ENCODE results near the gene FERMT2. TPM values are rescaled to one million over a fixed set of nuclear protein-coding genes. Genes with fewer than 3 reads are reported as not detected.

FERMT2 gene
- total and polyA plus RNA-seq, 9 of the 15 experiments (the other 6 are each of a cell fraction or from before 2014, with no cell fraction given): 0.10 to 1.3 (median 0.40) TPM

DNA sequence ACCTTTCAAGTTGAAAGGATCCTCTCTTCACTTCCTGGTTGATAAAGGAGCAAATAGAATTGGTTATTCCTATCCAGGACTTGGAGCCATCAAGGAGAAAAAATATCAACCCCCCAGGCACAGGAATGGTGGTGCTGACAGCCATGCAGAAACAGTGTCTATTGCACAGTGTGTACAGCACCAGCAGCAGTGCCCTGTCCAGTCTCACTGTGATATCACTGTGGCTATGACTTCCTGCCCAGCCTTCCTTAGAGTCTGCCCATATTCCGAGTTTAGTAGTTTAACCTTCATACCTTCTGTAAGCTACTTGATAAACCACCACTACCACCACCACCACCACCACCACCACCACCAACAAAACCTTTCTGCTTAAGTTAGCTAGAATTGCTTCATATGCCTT lies 45.1 kb upstream of the FERMT2 start:
- 0 out of 5 replicates have a peak, but pooled peaks cover 0 to 6% of the 10 kb centered on the region in 2 experiments for H3K27me3 ChIP-seq (ENCODE audit: control insufficient read depth in 2 of 2, insufficient read depth in 2 of 2, low read length in 2 of 2)
- 0% methylated on average over 1 of the region's 1 CpG for WGBS (ENCODE audit: insufficient coverage, low coverage, missing lambda C conversion rate)
- intact Hi-C loops (cut with micrococcal nuclease): no loop called here
- no peak overlapping the region for H3K27ac ChIP-seq (ENCODE audit: extremely low read depth, low read depth, low read length)
- no TSS peak for BruUV-seq (replicated peaks)
- no peak for ATAC-seq
- no peak for DNase-seq (ENCODE audit: extremely low read depth in 1 of 4, low spot score in 3 of 4)
- in situ Hi-C loops (cut with MboI): no loop called here
- no peaks in the 10 kb centered on the region for H3K9me1 ChIP-seq (ENCODE audit: control insufficient read depth, insufficient read depth, low read length)
- CTCF ChIA-PET (ENCODE audit: low intra/inter-chr PET ratio): no interaction called here
- H3K9ac ChIP-seq (ENCODE audit: insufficient read depth in 1 of 2, low read depth in 2 of 2, low read length in 2 of 2): no peak overlapping the region
- H3K4me2 ChIP-seq (ENCODE audit: insufficient read depth, low read length): no peak overlapping the region
- no peak for TF ChIP-seq CBFA2T2 (conservative IDR thresholded peaks at IDR 0.05)
- TF ChIP-seq, protein P1, sequence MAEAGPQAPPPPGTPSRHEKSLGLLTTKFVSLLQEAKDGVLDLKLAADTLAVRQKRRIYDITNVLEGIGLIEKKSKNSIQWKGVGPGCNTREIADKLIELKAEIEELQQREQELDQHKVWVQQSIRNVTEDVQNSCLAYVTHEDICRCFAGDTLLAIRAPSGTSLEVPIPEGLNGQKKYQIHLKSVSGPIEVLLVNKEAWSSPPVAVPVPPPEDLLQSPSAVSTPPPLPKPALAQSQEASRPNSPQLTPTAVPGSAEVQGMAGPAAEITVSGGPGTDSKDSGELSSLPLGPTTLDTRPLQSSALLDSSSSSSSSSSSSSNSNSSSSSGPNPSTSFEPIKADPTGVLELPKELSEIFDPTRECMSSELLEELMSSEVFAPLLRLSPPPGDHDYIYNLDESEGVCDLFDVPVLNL (CRISPR knock-in tag; IDR thresholded peaks at IDR 0.05; ENCODE audit: low read depth): no peak
- TF ChIP-seq EWSR1 (IDR thresholded peaks at IDR 0.05; ENCODE audit: borderline replicate concordance, low read depth, partially characterized antibody): no peak
- TF ChIP-seq SMAD1 (IDR thresholded peaks at IDR 0.05; ENCODE audit: low read depth, low read length, partially characterized antibody): no peak
- TF ChIP-seq ZNF444 (CRISPR knock-in tag; IDR thresholded peaks at IDR 0.05): no peak
- TF ChIP-seq HDAC2 (IDR thresholded peaks at IDR 0.05): no peak
- no peak for TF ChIP-seq HOXB6 (CRISPR knock-in tag; IDR thresholded peaks at IDR 0.05; ENCODE audit: borderline replicate concordance)
- no peak for TF ChIP-seq TEAD1 (CRISPR knock-in tag; IDR thresholded peaks at IDR 0.05)
- TF ChIP-seq TARDBP (IDR thresholded peaks at IDR 0.05): no peak
- no peak for TF ChIP-seq GABPB1 (CRISPR knock-in tag; IDR thresholded peaks at IDR 0.05)
- no peaks in the 10 kb centered on the region for H3K36me3 ChIP-seq (ENCODE audit: control insufficient read depth, insufficient read depth, low read length)
- no peaks in the 10 kb centered on the region for H4K20me1 ChIP-seq (replicated peaks; ENCODE audit: control insufficient read depth, insufficient read depth, low read length)
- H2AFZ ChIP-seq (ENCODE audit: low read depth, low read length): no peak overlapping the region
- no peaks in the 10 kb centered on the region for H3K4me1 ChIP-seq (replicated peaks in 1 of 2; ENCODE audit: control insufficient read depth in 2 of 2, insufficient read depth in 2 of 2, low read length in 2 of 2)
- no peak for FAIRE-seq
- H3K4me3 ChIP-seq: no peak overlapping the region
- no peaks in the 10 kb centered on the region for H3K9me3 ChIP-seq (replicated peaks; ENCODE audit: control insufficient read depth, insufficient read depth, low read depth, low read length)
- no peaks in the 10 kb centered on the region for H3K79me2 ChIP-seq (ENCODE audit: control insufficient read depth, insufficient read depth, low read length)
- POLR2A ChIA-PET: no interaction called here

Data from K562 (cell line).